ENCODE data around the gene PIKFYVE. TPM values are rescaled to one million over a fixed set of nuclear protein-coding genes. Genes with fewer than 3 reads are reported as not detected.
"Not testable (repeated sequence)": the region's sequence is repeated elsewhere in the genome, so short reads cannot be mapped to it uniquely, and the experiment has no call there.

Gene PIKFYVE
- total RNA-seq, 1 experiment from 2014 or later, result 26.4 TPM

- Mint-ChIP-seq H3K4me3 (ENCODE audit: low read depth, unreplicated experiment) (no peak overlapping the region), H3K27ac (ENCODE audit: unreplicated experiment) (no peak overlapping the region), H3K9me3 (ENCODE audit: low read depth, unreplicated experiment) (peaks cover 4% of the 10 kb centered on the region), H3K27me3 (ENCODE audit: unreplicated experiment) (no peaks in the 10 kb centered on the region), H3K4me1 (ENCODE audit: low read depth, unreplicated experiment) (no peaks in the 10 kb centered on the region), H3K36me3 (ENCODE audit: insufficient read depth, unreplicated experiment) (no peaks in the 10 kb centered on the region)
- intact Hi-C loops (cut with micrococcal nuclease; ENCODE audit: unreplicated experiment), result no loop called here
- no peak for DNase-seq
- BruUV-seq (replicated peaks), result no TSS peak
- CTCF ChIA-PET, result interaction anchor here (0.7 kb wide), 1 partner anchor 46 kb away, joined by 3 read pairs; no protein-coding TSS in a partner anchor
- TF ChIP-seq, protein P1, sequence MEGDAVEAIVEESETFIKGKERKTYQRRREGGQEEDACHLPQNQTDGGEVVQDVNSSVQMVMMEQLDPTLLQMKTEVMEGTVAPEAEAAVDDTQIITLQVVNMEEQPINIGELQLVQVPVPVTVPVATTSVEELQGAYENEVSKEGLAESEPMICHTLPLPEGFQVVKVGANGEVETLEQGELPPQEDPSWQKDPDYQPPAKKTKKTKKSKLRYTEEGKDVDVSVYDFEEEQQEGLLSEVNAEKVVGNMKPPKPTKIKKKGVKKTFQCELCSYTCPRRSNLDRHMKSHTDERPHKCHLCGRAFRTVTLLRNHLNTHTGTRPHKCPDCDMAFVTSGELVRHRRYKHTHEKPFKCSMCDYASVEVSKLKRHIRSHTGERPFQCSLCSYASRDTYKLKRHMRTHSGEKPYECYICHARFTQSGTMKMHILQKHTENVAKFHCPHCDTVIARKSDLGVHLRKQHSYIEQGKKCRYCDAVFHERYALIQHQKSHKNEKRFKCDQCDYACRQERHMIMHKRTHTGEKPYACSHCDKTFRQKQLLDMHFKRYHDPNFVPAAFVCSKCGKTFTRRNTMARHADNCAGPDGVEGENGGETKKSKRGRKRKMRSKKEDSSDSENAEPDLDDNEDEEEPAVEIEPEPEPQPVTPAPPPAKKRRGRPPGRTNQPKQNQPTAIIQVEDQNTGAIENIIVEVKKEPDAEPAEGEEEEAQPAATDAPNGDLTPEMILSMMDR (IDR thresholded peaks at IDR 0.05; ENCODE audit: unreplicated experiment), result no peak
Observed at GRCh38 chr2:208392300-208392699, 126.2 kb downstream of the PIKFYVE start.

DNA sequence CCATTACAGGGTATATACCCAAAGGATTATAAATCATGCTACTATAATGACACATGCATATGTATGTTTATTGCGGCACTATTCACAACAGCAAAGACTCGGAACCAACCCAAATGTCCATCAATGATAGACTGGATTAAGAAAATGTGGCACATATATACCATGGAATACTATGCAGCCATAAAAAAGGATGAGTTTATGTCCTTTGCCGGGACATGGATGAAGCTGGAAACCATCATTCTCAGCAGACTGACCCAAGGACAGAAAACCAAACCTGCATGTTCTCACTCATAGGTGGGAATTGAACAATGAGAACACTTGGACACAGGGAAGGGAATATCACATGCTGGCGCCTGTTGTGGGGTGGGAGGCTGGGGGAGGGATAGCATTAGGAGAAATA is 130.7 kb downstream of the PIKFYVE start:
- DNase-seq; intact Hi-C loops (cut with micrococcal nuclease; ENCODE audit: unreplicated experiment); H3K4me3 Mint-ChIP-seq (ENCODE audit: low read depth, unreplicated experiment); H3K9me3 Mint-ChIP-seq (ENCODE audit: low read depth, unreplicated experiment); H3K36me3 Mint-ChIP-seq (ENCODE audit: insufficient read depth, unreplicated experiment); BruUV-seq (replicated peaks); CTCF ChIA-PET; H3K27me3 Mint-ChIP-seq (ENCODE audit: unreplicated experiment); H3K4me1 Mint-ChIP-seq (ENCODE audit: low read depth, unreplicated experiment); H3K27ac Mint-ChIP-seq (ENCODE audit: unreplicated experiment): not testable (repeated sequence)

GRCh38 chr2:208399201-208399600 is 133.1 kb downstream of the PIKFYVE start:
- intact Hi-C loops (cut with micrococcal nuclease; ENCODE audit: unreplicated experiment), result no loop called here
- BruUV-seq (replicated peaks), result no TSS peak
- CTCF ChIA-PET, result interaction anchor here (0.6 to 1.3 kb wide), 2 partner anchors 8 to 1334 kb away, joined by 3 read pairs; partner anchors contain the start of gene PTH2R

DNA sequence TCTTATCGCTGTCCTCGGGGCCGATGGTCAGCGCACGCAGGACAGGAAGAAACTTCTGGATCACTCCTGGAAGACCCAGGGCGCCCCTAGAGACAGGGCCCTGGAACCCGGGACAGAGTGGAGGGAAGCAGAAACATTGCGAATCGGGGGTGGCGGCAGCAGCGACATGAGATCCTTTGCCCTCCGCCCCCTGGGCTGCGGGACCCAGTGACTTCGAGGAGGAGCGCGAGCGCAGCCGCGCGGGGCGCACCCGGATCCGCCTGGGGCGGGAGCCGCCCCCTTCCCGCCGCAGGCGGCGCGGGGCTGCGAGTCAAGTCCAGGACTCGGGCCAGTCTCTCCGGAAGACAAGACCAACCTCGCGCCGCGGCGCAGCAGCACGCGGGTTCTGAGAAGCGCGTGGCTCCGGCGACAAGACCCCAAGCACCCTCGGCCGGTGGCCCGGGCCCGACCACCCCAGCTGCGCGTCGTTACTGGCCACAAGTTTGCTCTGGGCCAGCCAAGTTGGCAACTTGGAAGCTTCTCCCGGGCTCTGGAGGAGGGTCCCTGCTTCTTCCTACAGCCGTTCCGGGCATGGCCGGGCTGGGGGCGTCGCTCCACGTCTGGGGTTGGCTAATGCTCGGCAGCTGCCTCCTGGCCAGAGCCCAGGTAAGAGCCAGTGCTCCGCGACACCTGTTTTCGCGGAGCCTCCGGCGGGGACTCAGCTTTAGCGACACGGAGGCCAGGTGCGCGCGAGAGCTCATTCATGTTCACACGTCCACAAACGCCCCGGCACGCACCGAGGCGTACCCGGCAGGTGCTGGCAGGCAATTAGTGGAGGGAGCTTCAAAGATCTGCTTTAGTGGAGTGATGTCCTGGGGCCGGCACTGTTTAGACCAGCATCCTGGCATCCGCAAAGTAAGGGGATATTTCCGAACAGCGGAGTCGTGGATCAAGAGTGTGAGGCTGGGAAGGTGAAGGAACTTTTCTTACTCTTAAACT is 140.7 kb downstream of the PIKFYVE start, which contains the start of gene PTH2R:
PTH2R (plus strand) TSS at position 319 of the 978 bp plus-strand sequence; CDS start at position 571, 252 bp downstream.
- no peaks in the 10 kb centered on the region for H3K27me3 Mint-ChIP-seq (ENCODE audit: unreplicated experiment)
- intact Hi-C loops (cut with micrococcal nuclease; ENCODE audit: unreplicated experiment), result loop anchor here (1.0 to 5.0 kb wide), 7 partner anchors 56 to 1151 kb away; partner anchors contain the start of gene MAP2
- H3K4me3 Mint-ChIP-seq (ENCODE audit: low read depth, unreplicated experiment), result peak within 1 kb of the TSS; percentile 73
- DNase-seq, result peak; percentile 32
- peaks cover 10% of the 10 kb centered on the region for H3K4me1 Mint-ChIP-seq (ENCODE audit: low read depth, unreplicated experiment)
- CTCF ChIA-PET, result interaction anchor here (0.6 to 2.8 kb wide), 10 partner anchors 8 to 1790 kb away, joined by 3 to 17 read pairs (median 3); partner anchors contain the start of gene MAP2
- H3K27ac Mint-ChIP-seq (ENCODE audit: unreplicated experiment), result no peak within 1 kb of the TSS
- no peaks in the 10 kb centered on the region for H3K9me3 Mint-ChIP-seq (ENCODE audit: low read depth, unreplicated experiment)
- TF ChIP-seq, protein P1 (IDR thresholded peaks at IDR 0.05; ENCODE audit: unreplicated experiment), result no peak
- peaks cover 11% of the 10 kb centered on the region for H3K36me3 Mint-ChIP-seq (ENCODE audit: insufficient read depth, unreplicated experiment)
- BruUV-seq (replicated peaks), result no TSS peak

More at GRCh38 chr2:208399201-208399600, 133.1 kb downstream of the PIKFYVE start:
- no peaks in the 10 kb centered on the region for H3K36me3 Mint-ChIP-seq (ENCODE audit: insufficient read depth, unreplicated experiment)
- no peaks in the 10 kb centered on the region for H3K27me3 Mint-ChIP-seq (ENCODE audit: unreplicated experiment)
- no peak for DNase-seq
- no peaks in the 10 kb centered on the region for H3K9me3 Mint-ChIP-seq (ENCODE audit: low read depth, unreplicated experiment)
- TF ChIP-seq, protein P1 (IDR thresholded peaks at IDR 0.05; ENCODE audit: unreplicated experiment), result no peak
- no peak overlapping the region for H3K4me3 Mint-ChIP-seq (ENCODE audit: low read depth, unreplicated experiment)
- peaks cover 6% of the 10 kb centered on the region for H3K4me1 Mint-ChIP-seq (ENCODE audit: low read depth, unreplicated experiment)
- H3K27ac Mint-ChIP-seq (ENCODE audit: unreplicated experiment), result no peak overlapping the region
